Measurements from ENCODE around the gene CCDC51. TPM values are rescaled to one million over a fixed set of nuclear protein-coding genes. Genes with fewer than 3 reads are reported as not detected.

CCDC51 gene
- total RNA-seq, 1 donor: 17.4 TPM

GRCh38 chr3:48399387-48400172 lies 40.3 kb downstream of the CCDC51 start:
- no peak overlapping the region for H3K4me3 ChIP-seq (ENCODE audit: insufficient read depth, low read length)
- no peak overlapping the region for H2AFZ ChIP-seq (ENCODE audit: low read length)
- peaks cover 28% of the 10 kb centered on the region for H3K27me3 ChIP-seq (ENCODE audit: insufficient read depth, low read length)
- H3K36me3 ChIP-seq (ENCODE audit: insufficient read depth, low read length): no peaks in the 10 kb centered on the region
- H4K20me1 ChIP-seq (ENCODE audit: insufficient read depth, low read length): no peaks in the 10 kb centered on the region
- H3K9me3 ChIP-seq (ENCODE audit: low read depth, low read length): no peaks in the 10 kb centered on the region
- peaks cover 11% of the 10 kb centered on the region for H3K4me1 ChIP-seq (ENCODE audit: insufficient read depth, low read length)
- DNase-seq (ENCODE audit: insufficient read length, low spot score, missing footprints): no peak
- no peak overlapping the region for H3K27ac ChIP-seq (ENCODE audit: low read depth, low read length)
- H3K79me2 ChIP-seq (ENCODE audit: insufficient read depth, low read length): no peaks in the 10 kb centered on the region
- no peak overlapping the region for H3K4me2 ChIP-seq (ENCODE audit: insufficient read depth, low read length)
- TF ChIP-seq CTCF (IDR thresholded peaks at IDR 0.05; ENCODE audit: extremely low read depth, low read depth, low read length): no peak

GRCh38 chr3:48398701-48399386 lies 41.1 kb downstream of the CCDC51 start:
- no peak overlapping the region for H3K4me3 ChIP-seq (ENCODE audit: insufficient read depth, low read length)
- H4K20me1 ChIP-seq (ENCODE audit: insufficient read depth, low read length): no peaks in the 10 kb centered on the region
- TF ChIP-seq CTCF (IDR thresholded peaks at IDR 0.05; ENCODE audit: extremely low read depth, low read depth, low read length): no peak
- H3K9me3 ChIP-seq (ENCODE audit: low read depth, low read length): no peaks in the 10 kb centered on the region
- H3K36me3 ChIP-seq (ENCODE audit: insufficient read depth, low read length): no peaks in the 10 kb centered on the region
- no peaks in the 10 kb centered on the region for H3K79me2 ChIP-seq (ENCODE audit: insufficient read depth, low read length)
- no peak overlapping the region for H3K27ac ChIP-seq (ENCODE audit: low read depth, low read length)
- no peak overlapping the region for H3K4me2 ChIP-seq (ENCODE audit: insufficient read depth, low read length)
- peak; percentile 54 for DNase-seq (ENCODE audit: insufficient read length, low spot score, missing footprints)
- H3K27me3 ChIP-seq (ENCODE audit: insufficient read depth, low read length): peaks cover 28% of the 10 kb centered on the region
- peaks cover 11% of the 10 kb centered on the region for H3K4me1 ChIP-seq (ENCODE audit: insufficient read depth, low read length)
- no peak overlapping the region for H2AFZ ChIP-seq (ENCODE audit: low read length)

- Histone ChIP-seq H4K20me1 (ENCODE audit: insufficient read depth, low read length) (no peaks in the 10 kb centered on the region), H3K4me2 (ENCODE audit: insufficient read depth, low read length) (no peak overlapping the region), H3K79me2 (ENCODE audit: insufficient read depth, low read length) (no peaks in the 10 kb centered on the region), H3K27me3 (ENCODE audit: insufficient read depth, low read length) (peaks cover 32% of the 10 kb centered on the region), H3K4me1 (ENCODE audit: insufficient read depth, low read length) (peaks cover 11% of the 10 kb centered on the region), H3K36me3 (ENCODE audit: insufficient read depth, low read length) (no peaks in the 10 kb centered on the region), H2AFZ (ENCODE audit: low read length) (no peak overlapping the region), H3K4me3 (ENCODE audit: insufficient read depth, low read length) (no peak overlapping the region), H3K9me3 (ENCODE audit: low read depth, low read length) (no peaks in the 10 kb centered on the region), H3K27ac (ENCODE audit: low read depth, low read length) (no peak overlapping the region)
- no peak for TF ChIP-seq CTCF (IDR thresholded peaks at IDR 0.05; ENCODE audit: extremely low read depth, low read depth, low read length)
- DNase-seq (ENCODE audit: insufficient read length, low spot score, missing footprints): peak; percentile 46
These were observed 41.9 kb downstream of the CCDC51 start for GRCh38 chr3:48397767-48398681.
